Measurements from ENCODE around the gene MGLL.

The MGLL gene

DNA sequence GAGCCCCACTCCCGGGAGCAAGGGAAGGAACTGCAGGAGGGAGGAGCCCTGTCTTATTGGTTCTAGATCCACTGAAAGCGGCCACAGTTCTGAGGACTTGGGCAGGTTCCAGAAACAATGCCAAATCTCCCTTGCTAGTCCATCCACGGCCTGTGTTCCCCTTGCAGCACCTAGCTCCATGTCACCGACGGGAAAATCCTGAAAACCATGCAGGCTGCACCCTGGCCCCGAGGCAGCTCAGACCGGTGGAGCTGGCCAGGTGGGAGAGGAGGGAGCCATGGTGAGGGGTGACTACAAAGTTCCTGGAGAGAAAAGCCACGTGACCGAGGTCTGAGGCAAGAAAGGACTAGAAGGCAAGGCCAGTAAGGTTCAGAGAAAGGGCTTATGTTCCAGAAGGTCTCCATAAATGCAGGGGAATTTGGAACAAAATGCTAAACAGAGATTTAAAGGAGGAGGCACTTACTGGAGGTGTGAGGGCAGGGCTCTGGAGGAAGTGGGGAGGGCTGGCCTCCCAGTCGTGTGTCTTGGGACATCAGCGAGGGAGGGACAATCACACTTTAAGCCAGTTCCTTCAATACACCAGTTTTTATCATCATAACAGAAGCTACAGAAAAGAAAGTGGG, 5.4 kb downstream of the MGLL start:
- Histone ChIP-seq H3F3A (ENCODE audit: insufficient read depth, low read length) (no peaks in the 10 kb centered on the region), H3K9ac (ENCODE audit: low read length) (no peak overlapping the region), H4K20me1 (ENCODE audit: insufficient read depth, low read length) (no peaks in the 10 kb centered on the region), H2AFZ (ENCODE audit: low read length) (no peak overlapping the region), H3K4me2 (ENCODE audit: low read depth, low read length) (no peak overlapping the region), H3K4me3 (ENCODE audit: low read length) (no peak overlapping the region), H3K9me2 (replicated peaks; ENCODE audit: insufficient read depth, low read length) (no peaks in the 10 kb centered on the region), H3K36me3 (replicated peaks; ENCODE audit: insufficient read depth, low read length) (no peaks in the 10 kb centered on the region), H3K27ac (ENCODE audit: low read length) (no peak overlapping the region), H3K79me2 (ENCODE audit: low read length) (no peaks in the 10 kb centered on the region), H3K9me3 (replicated peaks; ENCODE audit: insufficient read depth, low read length) (no peaks in the 10 kb centered on the region), H3K4me1 (ENCODE audit: low read length) (no peaks in the 10 kb centered on the region), H3K27me3 (replicated peaks; ENCODE audit: insufficient read depth, low read length) (peaks cover 17% of the 10 kb centered on the region)
- DNase-seq: no peak
- TF ChIP-seq, protein P1, sequence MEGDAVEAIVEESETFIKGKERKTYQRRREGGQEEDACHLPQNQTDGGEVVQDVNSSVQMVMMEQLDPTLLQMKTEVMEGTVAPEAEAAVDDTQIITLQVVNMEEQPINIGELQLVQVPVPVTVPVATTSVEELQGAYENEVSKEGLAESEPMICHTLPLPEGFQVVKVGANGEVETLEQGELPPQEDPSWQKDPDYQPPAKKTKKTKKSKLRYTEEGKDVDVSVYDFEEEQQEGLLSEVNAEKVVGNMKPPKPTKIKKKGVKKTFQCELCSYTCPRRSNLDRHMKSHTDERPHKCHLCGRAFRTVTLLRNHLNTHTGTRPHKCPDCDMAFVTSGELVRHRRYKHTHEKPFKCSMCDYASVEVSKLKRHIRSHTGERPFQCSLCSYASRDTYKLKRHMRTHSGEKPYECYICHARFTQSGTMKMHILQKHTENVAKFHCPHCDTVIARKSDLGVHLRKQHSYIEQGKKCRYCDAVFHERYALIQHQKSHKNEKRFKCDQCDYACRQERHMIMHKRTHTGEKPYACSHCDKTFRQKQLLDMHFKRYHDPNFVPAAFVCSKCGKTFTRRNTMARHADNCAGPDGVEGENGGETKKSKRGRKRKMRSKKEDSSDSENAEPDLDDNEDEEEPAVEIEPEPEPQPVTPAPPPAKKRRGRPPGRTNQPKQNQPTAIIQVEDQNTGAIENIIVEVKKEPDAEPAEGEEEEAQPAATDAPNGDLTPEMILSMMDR (IDR thresholded peaks at IDR 0.05; ENCODE audit: low read length): no peak
- TF ChIP-seq EZH2phosphoT487 (IDR thresholded peaks at IDR 0.05; ENCODE audit: low read length): no peak
- TF ChIP-seq EZH2 (optimal IDR thresholded peaks at IDR 0.05; ENCODE audit: low read depth, low read length): no peak

DNA sequence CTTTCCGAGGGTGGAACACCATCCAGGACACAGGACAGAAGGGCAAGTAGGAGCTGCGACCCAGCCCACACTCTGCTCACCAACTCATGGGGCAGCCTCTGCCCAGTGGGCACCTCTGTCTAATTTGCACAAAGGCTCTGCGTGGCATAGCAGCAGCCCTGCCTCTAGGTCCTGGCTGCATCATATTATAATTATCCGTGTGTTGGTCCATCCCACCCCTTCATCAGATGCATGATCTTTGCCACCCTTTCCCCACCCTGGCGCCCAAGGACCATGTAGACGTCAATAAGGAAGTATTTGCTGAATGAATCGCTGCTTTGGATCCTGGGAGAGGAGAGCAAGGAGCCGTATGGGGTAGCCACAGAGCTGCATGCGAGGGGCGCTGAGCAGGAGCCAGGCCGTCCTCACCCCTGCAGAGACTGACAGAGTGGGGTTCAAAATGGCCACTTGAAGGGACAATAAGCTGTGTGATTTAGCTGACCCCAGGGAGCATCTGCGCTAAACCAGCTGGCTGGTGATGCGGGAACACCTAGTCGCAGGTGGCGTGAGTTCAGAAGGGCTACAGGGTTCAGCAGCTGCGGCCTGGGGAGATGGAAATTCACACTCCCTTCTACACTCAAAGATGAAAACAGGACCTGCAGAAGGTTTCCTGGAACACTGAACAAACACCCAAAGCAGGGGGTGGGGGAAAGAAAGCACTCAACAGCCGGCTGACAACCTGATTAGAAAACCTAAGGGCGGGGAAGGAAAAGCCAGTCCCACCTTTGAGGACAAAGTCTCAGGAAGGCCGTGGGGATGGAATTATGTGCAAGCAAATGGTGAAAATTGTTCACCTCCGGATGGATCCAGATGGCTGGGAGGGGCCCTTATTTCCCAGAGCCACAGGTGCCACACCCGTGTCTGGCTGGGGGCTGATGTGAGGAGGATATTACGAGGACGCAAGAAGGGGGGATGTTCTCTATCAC, 6.4 kb downstream of the MGLL start:
- Histone ChIP-seq H3K4me1 (ENCODE audit: low read length) (no peaks in the 10 kb centered on the region), H3K4me3 (ENCODE audit: low read length) (no peak overlapping the region), H3K27me3 (replicated peaks; ENCODE audit: insufficient read depth, low read length) (peaks cover 9% of the 10 kb centered on the region; the same call in 1 of the 2 replicates), H3K36me3 (replicated peaks; ENCODE audit: insufficient read depth, low read length) (no peaks in the 10 kb centered on the region), H4K20me1 (ENCODE audit: insufficient read depth, low read length) (no peaks in the 10 kb centered on the region), H3F3A (ENCODE audit: insufficient read depth, low read length) (no peaks in the 10 kb centered on the region), H2AFZ (ENCODE audit: low read length) (no peak overlapping the region), H3K27ac (ENCODE audit: low read length) (no peak overlapping the region), H3K4me2 (ENCODE audit: low read depth, low read length) (no peak overlapping the region), H3K9ac (ENCODE audit: low read length) (no peak overlapping the region), H3K9me3 (replicated peaks; ENCODE audit: insufficient read depth, low read length) (no peaks in the 10 kb centered on the region), H3K79me2 (ENCODE audit: low read length) (no peaks in the 10 kb centered on the region), H3K9me2 (replicated peaks; ENCODE audit: insufficient read depth, low read length) (no peaks in the 10 kb centered on the region)
- TF ChIP-seq EZH2 (optimal IDR thresholded peaks at IDR 0.05; ENCODE audit: low read depth, low read length) (no peak), EZH2phosphoT487 (IDR thresholded peaks at IDR 0.05; ENCODE audit: low read length) (no peak)
- TF ChIP-seq, protein P1 (IDR thresholded peaks at IDR 0.05; ENCODE audit: low read length): no peak
- no peak for DNase-seq

DNA sequence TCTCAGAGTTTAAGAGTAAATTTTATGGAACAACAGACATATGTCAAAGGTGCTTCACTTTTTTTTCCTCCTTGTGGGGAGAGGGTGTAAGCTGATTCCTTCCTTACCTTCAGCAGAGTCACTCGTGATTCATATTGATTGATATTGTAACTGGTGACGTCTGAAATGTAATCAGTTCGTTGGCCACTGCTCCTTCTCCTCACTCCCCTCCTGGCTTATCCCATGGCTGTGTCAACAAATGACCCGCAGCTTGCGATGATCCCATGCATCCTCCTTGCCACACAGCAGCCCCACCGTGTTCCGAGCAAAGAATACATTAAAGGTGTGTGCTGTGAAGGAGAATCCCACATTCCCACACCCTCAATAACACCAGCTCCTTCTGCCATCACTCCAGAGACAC, 7.3 kb downstream of the MGLL start:
- H3F3A ChIP-seq (ENCODE audit: insufficient read depth, low read length): no peaks in the 10 kb centered on the region
- no peak overlapping the region for H2AFZ ChIP-seq (ENCODE audit: low read length)
- TF ChIP-seq EZH2phosphoT487 (IDR thresholded peaks at IDR 0.05; ENCODE audit: low read length): no peak
- no peak overlapping the region for H3K9ac ChIP-seq (ENCODE audit: low read length)
- no peaks in the 10 kb centered on the region for H3K9me2 ChIP-seq (replicated peaks; ENCODE audit: insufficient read depth, low read length)
- no peaks in the 10 kb centered on the region for H3K9me3 ChIP-seq (replicated peaks; ENCODE audit: insufficient read depth, low read length)
- no peaks in the 10 kb centered on the region for H3K79me2 ChIP-seq (ENCODE audit: low read length)
- no peaks in the 10 kb centered on the region for H3K36me3 ChIP-seq (replicated peaks; ENCODE audit: insufficient read depth, low read length)
- no peak overlapping the region for H3K4me3 ChIP-seq (ENCODE audit: low read length)
- no peak overlapping the region for H3K4me2 ChIP-seq (ENCODE audit: low read depth, low read length)
- no peak overlapping the region for H3K27ac ChIP-seq (ENCODE audit: low read length)
- no peak for DNase-seq
- H3K4me1 ChIP-seq (ENCODE audit: low read length): no peaks in the 10 kb centered on the region
- H3K27me3 ChIP-seq (replicated peaks; ENCODE audit: insufficient read depth, low read length): peaks cover 9% of the 10 kb centered on the region; the same call in 1 of the 2 replicates
- H4K20me1 ChIP-seq (ENCODE audit: insufficient read depth, low read length): no peaks in the 10 kb centered on the region

Measured in MM.1S (cell line).